ENCODE measurements around the gene NDC80.
A peak's percentile ranks its signal among the peaks of the same experiment; 100 is the strongest.

NDC80 gene

DNA sequence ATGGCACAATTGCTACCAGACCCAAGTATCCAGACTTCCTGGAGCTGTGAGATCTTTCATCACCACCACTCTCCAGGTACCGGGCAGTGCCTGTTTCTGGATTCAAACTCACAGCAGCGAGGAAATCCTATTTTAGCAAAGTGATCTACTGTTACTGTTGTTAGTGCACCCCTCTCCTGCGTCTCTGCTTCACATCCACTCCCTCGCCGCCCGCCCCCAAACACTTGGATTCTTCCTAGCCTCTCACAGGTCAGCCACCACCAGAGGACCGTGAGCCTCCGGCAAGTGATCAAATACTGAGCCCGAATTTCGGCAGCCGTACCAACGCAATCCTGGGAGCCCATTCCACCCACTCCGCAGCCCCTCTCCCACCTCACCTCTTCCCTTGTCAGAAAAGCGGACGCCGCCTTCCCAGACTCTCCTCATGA lies 571 bp upstream of the NDC80 start:
- no peaks in the 10 kb centered on the region for H3K4me1 ChIP-seq (ENCODE audit: control insufficient read depth, insufficient read depth, low read length)
- peak overlapping the region; percentile 84 for H3K4me3 ChIP-seq (ENCODE audit: low read depth, low read length)
- POLR2A ChIA-PET = interaction anchor here (1.1 to 2.4 kb wide), 2 partner anchors 14 to 86 kb away, joined by 4 to 12 read pairs; partner anchors contain the start of gene SMCHD1
- H3K36me3 ChIP-seq (ENCODE audit: control insufficient read depth in 2 of 2, insufficient read depth in 1 of 2, low read length in 2 of 2) = peaks cover 9 to 14% of the 10 kb centered on the region in 2 experiments
- peak overlapping the region; percentile 97 for H3K27ac ChIP-seq (ENCODE audit: extremely low read depth, low read depth, low read length)
- CTCF ChIA-PET = interaction anchor here (0.8 to 1.2 kb wide), 2 partner anchors 24 to 57 kb away, joined by 3 read pairs; no protein-coding TSS in a partner anchor
- no peaks in the 10 kb centered on the region for H3K9me3 ChIP-seq (ENCODE audit: control insufficient read depth, insufficient read depth, low read depth, low read length)
- no peak for TF ChIP-seq ZNF133 (tag by site-specific recombination; IDR thresholded peaks at IDR 0.05)
- TF ChIP-seq ZNF544 (tag by site-specific recombination; IDR thresholded peaks at IDR 0.05) = no peak
- TF ChIP-seq FEZF1 (tag by site-specific recombination; IDR thresholded peaks at IDR 0.05) = no peak
- TF ChIP-seq ZFHX2 (tag by site-specific recombination; conservative IDR thresholded peaks at IDR 0.05) = peak; percentile 74
- TF ChIP-seq ZNF692 (tag by site-specific recombination; IDR thresholded peaks at IDR 0.05) = 0 out of 2 replicates have a peak, but pooled peaks have one; percentile 21
- no peak for TF ChIP-seq ZNF585B (tag by site-specific recombination; IDR thresholded peaks at IDR 0.05)
- no peak for TF ChIP-seq SCRT1 (tag by site-specific recombination; IDR thresholded peaks at IDR 0.05; ENCODE audit: borderline replicate concordance)
- TF ChIP-seq, protein P1, sequence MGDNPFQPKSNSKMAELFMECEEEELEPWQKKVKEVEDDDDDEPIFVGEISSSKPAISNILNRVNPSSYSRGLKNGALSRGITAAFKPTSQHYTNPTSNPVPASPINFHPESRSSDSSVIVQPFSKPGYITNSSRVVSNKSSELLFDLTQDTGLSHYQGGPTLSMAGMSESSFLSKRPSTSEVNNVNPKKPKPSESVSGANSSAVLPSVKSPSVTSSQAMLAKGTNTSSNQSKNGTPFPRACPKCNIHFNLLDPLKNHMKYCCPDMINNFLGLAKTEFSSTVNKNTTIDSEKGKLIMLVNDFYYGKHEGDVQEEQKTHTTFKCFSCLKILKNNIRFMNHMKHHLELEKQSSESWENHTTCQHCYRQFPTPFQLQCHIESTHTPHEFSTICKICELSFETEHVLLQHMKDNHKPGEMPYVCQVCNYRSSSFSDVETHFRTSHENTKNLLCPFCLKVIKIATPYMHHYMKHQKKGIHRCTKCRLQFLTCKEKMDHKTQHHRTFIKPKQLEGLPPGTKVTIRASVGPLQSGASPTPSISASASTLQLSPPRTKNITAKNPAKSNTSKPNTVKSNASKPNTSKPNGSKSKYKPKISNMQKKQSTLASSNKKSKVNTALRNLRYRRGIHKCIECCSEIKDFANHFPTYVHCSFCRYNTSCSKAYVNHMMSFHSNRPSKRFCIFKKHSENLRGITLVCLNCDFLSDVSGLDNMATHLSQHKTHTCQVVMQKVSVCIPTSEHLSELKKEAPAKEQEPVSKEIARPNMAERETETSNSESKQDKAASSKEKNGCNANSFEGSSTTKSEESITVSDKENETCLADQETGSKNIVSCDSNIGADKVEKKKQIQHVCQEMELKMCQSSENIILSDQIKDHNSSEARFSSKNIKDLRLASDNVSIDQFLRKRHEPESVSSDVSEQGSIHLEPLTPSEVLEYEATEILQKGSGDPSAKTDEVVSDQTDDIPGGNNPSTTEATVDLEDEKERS (tag by site-specific recombination; IDR thresholded peaks at IDR 0.05) = no peak
- TF ChIP-seq ZBTB7A (tag by site-specific recombination; IDR thresholded peaks at IDR 0.05; ENCODE audit: low read depth) = no peak
- TF ChIP-seq ZNF624 (tag by site-specific recombination; IDR thresholded peaks at IDR 0.05) = no peak
- TF ChIP-seq ZNF529 (tag by site-specific recombination; IDR thresholded peaks at IDR 0.05; ENCODE audit: insufficient replicate concordance) = no peak
- no peak for TF ChIP-seq HOXC10 (CRISPR knock-in tag; IDR thresholded peaks at IDR 0.05)
- TF ChIP-seq ZNF777 (tag by site-specific recombination; IDR thresholded peaks at IDR 0.05; ENCODE audit: borderline replicate concordance) = no peak
- TF ChIP-seq SALL2 (tag by site-specific recombination; IDR thresholded peaks at IDR 0.05; ENCODE audit: borderline replicate concordance) = no peak
- TF ChIP-seq GLIS2 (tag by site-specific recombination; IDR thresholded peaks at IDR 0.05) = no peak
- TF ChIP-seq ZNF18 (tag by site-specific recombination; IDR thresholded peaks at IDR 0.05) = no peak
- TF ChIP-seq ZNF837 (tag by site-specific recombination; IDR thresholded peaks at IDR 0.05) = no peak
- no peak for TF ChIP-seq ZNF629 (tag by site-specific recombination; IDR thresholded peaks at IDR 0.05)
- TF ChIP-seq ZBTB48 (tag by site-specific recombination; IDR thresholded peaks at IDR 0.05) = no peak
- TF ChIP-seq ZBTB17 (tag by site-specific recombination; IDR thresholded peaks at IDR 0.05) = no peak
- TF ChIP-seq HOXD13 (CRISPR knock-in tag; IDR thresholded peaks at IDR 0.05; ENCODE audit: borderline replicate concordance) = no peak
- TF ChIP-seq GLI4 (tag by site-specific recombination; IDR thresholded peaks at IDR 0.05) = no peak
- TF ChIP-seq, protein P2, sequence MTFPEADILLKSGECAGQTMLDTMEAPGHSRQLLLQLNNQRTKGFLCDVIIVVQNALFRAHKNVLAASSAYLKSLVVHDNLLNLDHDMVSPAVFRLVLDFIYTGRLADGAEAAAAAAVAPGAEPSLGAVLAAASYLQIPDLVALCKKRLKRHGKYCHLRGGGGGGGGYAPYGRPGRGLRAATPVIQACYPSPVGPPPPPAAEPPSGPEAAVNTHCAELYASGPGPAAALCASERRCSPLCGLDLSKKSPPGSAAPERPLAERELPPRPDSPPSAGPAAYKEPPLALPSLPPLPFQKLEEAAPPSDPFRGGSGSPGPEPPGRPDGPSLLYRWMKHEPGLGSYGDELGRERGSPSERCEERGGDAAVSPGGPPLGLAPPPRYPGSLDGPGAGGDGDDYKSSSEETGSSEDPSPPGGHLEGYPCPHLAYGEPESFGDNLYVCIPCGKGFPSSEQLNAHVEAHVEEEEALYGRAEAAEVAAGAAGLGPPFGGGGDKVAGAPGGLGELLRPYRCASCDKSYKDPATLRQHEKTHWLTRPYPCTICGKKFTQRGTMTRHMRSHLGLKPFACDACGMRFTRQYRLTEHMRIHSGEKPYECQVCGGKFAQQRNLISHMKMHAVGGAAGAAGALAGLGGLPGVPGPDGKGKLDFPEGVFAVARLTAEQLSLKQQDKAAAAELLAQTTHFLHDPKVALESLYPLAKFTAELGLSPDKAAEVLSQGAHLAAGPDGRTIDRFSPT (tag by site-specific recombination; IDR thresholded peaks at IDR 0.05) = no peak
- TF ChIP-seq ZNF223 (tag by site-specific recombination; IDR thresholded peaks at IDR 0.05) = no peak
- no peak for TF ChIP-seq ZNF423 (tag by site-specific recombination; IDR thresholded peaks at IDR 0.05)
- TF ChIP-seq ZSCAN16 (tag by site-specific recombination; IDR thresholded peaks at IDR 0.05) = no peak
- TF ChIP-seq ZNF664 (tag by site-specific recombination; IDR thresholded peaks at IDR 0.05) = no peak
- TF ChIP-seq KLF1 (tag by site-specific recombination; IDR thresholded peaks at IDR 0.05) = 0 out of 2 replicates have a peak, but pooled peaks have one; percentile 20
- no peak for TF ChIP-seq OVOL3 (tag by site-specific recombination; IDR thresholded peaks at IDR 0.05)
- TF ChIP-seq TRIM28 (IDR thresholded peaks at IDR 0.05; ENCODE audit: borderline replicate concordance, low read length) = no peak
- no peak for TF ChIP-seq ZXDB (tag by site-specific recombination; IDR thresholded peaks at IDR 0.05)
- peak; percentile 86 for TF ChIP-seq ZBTB20 (tag by site-specific recombination; IDR thresholded peaks at IDR 0.05)
- TF ChIP-seq ZNF2 (tag by site-specific recombination; IDR thresholded peaks at IDR 0.05) = 0 out of 2 replicates have a peak, but pooled peaks have one; percentile 12
- TF ChIP-seq ZNF654 (tag by site-specific recombination; IDR thresholded peaks at IDR 0.05; ENCODE audit: low read depth) = no peak
